Esophagus squamous epithelium (tissue), 5 donors: ENCODE measurements around the gene ITPR3. TPM values are rescaled to one million over a fixed set of nuclear protein-coding genes. Genes with fewer than 3 reads are reported as not detected.

Experiments
- DNase-seq: peaks from one replicate; lab custom pipeline; 2025; lab: John Stamatoyannopoulos, UW
- H3K27ac ChIP-seq, 4 donors: fragments of 200-600 bp; sonication (generic); one replicate each; pipeline ENCODE4 v1.5.1; 2016 to 2019; ENCODE audit warnings: mild to moderate bottlenecking in 1 of 4
- H3K27me3 ChIP-seq, 4 donors: fragments of 200-600 bp; sonication (generic); 1 replicate in 3 of 4; 2 replicates in 1 of 4; pipeline versions ENCODE4 v1.5.1 to v1.6.0; 2017 to 2021; ENCODE audit warnings: antibody characterized with exemption in 1 of 4
- H3K36me3 ChIP-seq, 3 donors: fragments of 200-600 bp; sonication (generic); one replicate each; pipeline ENCODE4 v1.5.1; 2016 to 2019
- H3K4me1 ChIP-seq, 3 donors: fragments of 200-600 bp; sonication (generic); one replicate each; pipeline ENCODE4 v1.5.1; 2017 to 2019
- H3K4me3 ChIP-seq, 4 donors: fragments of 200-600 bp; sonication (generic); 1 replicate in 3 of 4; 2 replicates in 1 of 4; pipeline ENCODE4 v1.5.1; 2016 to 2019; ENCODE audit warnings: mild to moderate bottlenecking in 2 of 4, moderate library complexity in 1 of 4
- H3K9me3 ChIP-seq, 3 donors: fragments of 200-600 bp; sonication (generic); one replicate each; pipeline ENCODE4 v1.5.1; 2016 to 2019
- CTCF ChIP-seq, 6 experiments: fragments of 450-650 bp in 4 of 6; fragments of 200-600 bp in 2 of 6; sonication (generic) in 2 of 6; IDR thresholded peaks; one replicate each; pipeline ENCODE4 v1.5.1; 2016 to 2019; ENCODE audit warnings: antibody characterized with exemption in 6 of 6, mild to moderate bottlenecking in 4 of 6, moderate library complexity in 4 of 6
- POLR2A ChIP-seq, 4 donors: fragments of 450-650 bp; IDR thresholded peaks; one replicate each; pipeline ENCODE4 v1.6.1; 2017; ENCODE audit warnings: antibody characterized with exemption in 4 of 4, mild to moderate bottlenecking in 4 of 4, moderate library complexity in 3 of 4
- WGBS, 2 donors: methylation state at CpG; one replicate each; pipeline ENCODE4 v1.1.5; 2018; 5-methylcytosine and 5-hydroxymethylcytosine counted together
- intact Hi-C: fragments of 100-400 bp; cut with DNase I; formaldehyde crosslinking; loops from one replicate; pipeline ENCODE4 v1.15.0; 2022
- total RNA-seq, 4 donors: library from RNA; depleted of rRNA; stranded (reverse); fragments of >200 nt; gene quantifications; one replicate each; pipeline ENCODE4 v1.1.0, GENCODE V29; 2016
- donor health status: DM: yes; HTN: yes; CAD: no.

The ITPR3 gene
- total RNA-seq, 4 donors from 2014 or later: 21.8 to 39.2 (median 35.3) TPM

- no peak for DNase-seq
- Histone ChIP-seq H3K27ac (no peak overlapping the region), H3K27me3 (no peaks in the 10 kb centered on the region), H3K36me3 (peaks cover 31 to 100% (median 35%) of the 10 kb centered on the region in 3 donors), H3K9me3 (no peaks in the 10 kb centered on the region), H3K4me1 (no peaks in the 10 kb centered on the region), H3K4me3 (no peak overlapping the region)
- TF ChIP-seq POLR2A (IDR thresholded peaks at IDR 0.05): no peak
- no peak for TF ChIP-seq CTCF (IDR thresholded peaks at IDR 0.05)
- 95% methylated on average over 18 of the region's 38 CpGs; no CpG with 5 or more reads in 1 of the 2 donors for WGBS, 2 donors
- intact Hi-C loops: no loop called here
Observed at GRCh38 chr6:33685411-33686224, 64.5 kb downstream of the ITPR3 start.

- no peak for TF ChIP-seq POLR2A (IDR thresholded peaks at IDR 0.05)
- TF ChIP-seq CTCF (IDR thresholded peaks at IDR 0.05): no peak
- H3K27ac ChIP-seq: no peak overlapping the region
- H3K9me3 ChIP-seq: no peaks in the 10 kb centered on the region
- H3K27me3 ChIP-seq: no peaks in the 10 kb centered on the region
- no peaks in the 10 kb centered on the region for H3K4me1 ChIP-seq
- intact Hi-C loops: no loop called here
- peaks cover 39 to 100% (median 42%) of the 10 kb centered on the region in 3 donors for H3K36me3 ChIP-seq
- WGBS, 2 donors: 58 to 71% methylated on average over 3 to 6 of the region's 6 CpGs
- no peak overlapping the region for H3K4me3 ChIP-seq
- no peak for DNase-seq
Observed at GRCh38 chr6:33686225-33686924, 65.3 kb downstream of the ITPR3 start.

GRCh38 chr6:33686981-33687975 lies 66.2 kb downstream of the ITPR3 start:
- intact Hi-C loops: no loop called here
- H3K4me3 ChIP-seq: no peak overlapping the region
- H3K9me3 ChIP-seq: no peaks in the 10 kb centered on the region
- no peak for TF ChIP-seq CTCF (IDR thresholded peaks at IDR 0.05)
- no peak for TF ChIP-seq POLR2A (IDR thresholded peaks at IDR 0.05)
- 89 to 91% methylated on average over 9 to 17 of the region's 27 CpGs for WGBS, 2 donors
- no peak for DNase-seq
- peaks cover 0 to 6% (median 5%) of the 10 kb centered on the region in 3 donors for H3K4me1 ChIP-seq
- no peak overlapping the region for H3K27ac ChIP-seq
- no peaks in the 10 kb centered on the region for H3K27me3 ChIP-seq
- H3K36me3 ChIP-seq: peaks cover 39 to 100% (median 44%) of the 10 kb centered on the region in 3 donors

GRCh38 chr6:33688006-33688405 lies 66.9 kb downstream of the ITPR3 start:
- Histone ChIP-seq H3K27me3 (no peaks in the 10 kb centered on the region), H3K4me1 (peaks cover 0 to 13% (median 12%) of the 10 kb centered on the region in 3 donors), H3K27ac (no peak overlapping the region), H3K4me3 (no peak overlapping the region), H3K36me3 (peaks cover 39 to 100% (median 43%) of the 10 kb centered on the region in 3 donors), H3K9me3 (no peaks in the 10 kb centered on the region)
- TF ChIP-seq POLR2A (IDR thresholded peaks at IDR 0.05) (no peak), CTCF (IDR thresholded peaks at IDR 0.05) (no peak)
- 96% methylated on average over 5 of the region's 20 CpGs; no CpG with 5 or more reads in 1 of the 2 donors for WGBS, 2 donors
- no peak for DNase-seq
- intact Hi-C loops: no loop called here
